CD4-positive, alpha-beta memory T cell (primary cell): Measurements from ENCODE around the gene LRIT1. TPM values are rescaled to one million over a fixed set of nuclear protein-coding genes. Genes with fewer than 3 reads are reported as not detected.
A peak's percentile ranks its signal among the peaks of the same experiment; 100 is the strongest.

Source experiments
- CTCF ChIA-PET: fragments of 350-600 bp; sonication (Branson Sonifier 250); formaldehyde crosslinking; loops from one replicate; lab custom pipeline; 2021; ENCODE audit warnings: inconsistent platforms; ENCODE audit not compliant: partially characterized antibody; lab: Charles Lee
- POLR2A ChIA-PET: fragments of 350-600 bp; sonication (Branson Sonifier 250); formaldehyde crosslinking; loops from one replicate; lab custom pipeline; 2021; ENCODE audit not compliant: partially characterized antibody; lab: Charles Lee
- DNase-seq, 5 donors: peaks; one replicate each; pipeline versions ENCODE4 v3.0.0 to v3.0.0-alpha.2; 2020 to 2022; ENCODE audit warnings: mixed read lengths in 1 of 5
- H3K27ac ChIP-seq: one replicate; pipeline ENCODE4 v1.7.0; 2013; ENCODE audit warnings: low read depth, low read length
- H3K27me3 ChIP-seq: 2 replicates; pipeline ENCODE4 v1.7.0; 2013; ENCODE audit warnings: mild to moderate bottlenecking, low read length, moderate library complexity; ENCODE audit not compliant: insufficient read depth
- H3K36me3 ChIP-seq: 2 replicates; pipeline ENCODE4 v1.7.0; 2013; ENCODE audit warnings: mild to moderate bottlenecking, low read length, moderate library complexity; ENCODE audit not compliant: insufficient read depth
- H3K4me1 ChIP-seq: 2 replicates; pipeline ENCODE4 v1.7.0; 2013; ENCODE audit warnings: mild to moderate bottlenecking, low read length, moderate library complexity; ENCODE audit not compliant: insufficient read depth
- H3K4me3 ChIP-seq, 2 donors: one replicate each; pipeline ENCODE4 v1.7.0; 2013; ENCODE audit warnings: low read length in 2 of 2, mild to moderate bottlenecking in 1 of 2
- H3K9me3 ChIP-seq, 2 donors: one replicate each; pipeline ENCODE4 v1.7.0; 2013; ENCODE audit warnings: low read length in 2 of 2, control low read depth in 1 of 2; ENCODE audit not compliant: control insufficient read depth in 1 of 2
- H3K27ac Mint-ChIP-seq, 7 donors: one replicate each; pipeline ENCODE4 v1.8.0; 2020 to 2021; ENCODE audit warnings: mixed read lengths in 7 of 7, mild to moderate bottlenecking in 6 of 7, inconsistent platforms in 3 of 7, moderate library complexity in 3 of 7
- H3K27me3 Mint-ChIP-seq, 2 donors: one replicate each; pipeline ENCODE4 v1.8.0; 2020 to 2021; ENCODE audit warnings: mixed read lengths in 2 of 2
- H3K36me3 Mint-ChIP-seq, 2 donors: one replicate each; pipeline ENCODE4 v1.8.0; 2020 to 2021; ENCODE audit warnings: mixed read lengths in 2 of 2, inconsistent platforms in 1 of 2, mild to moderate bottlenecking in 1 of 2
- H3K4me1 Mint-ChIP-seq, 4 donors: one replicate each; pipeline ENCODE4 v1.8.0; 2020 to 2021; ENCODE audit warnings: mixed read lengths in 4 of 4, mild to moderate bottlenecking in 1 of 4
- H3K4me3 Mint-ChIP-seq, 8 donors: one replicate each; pipeline ENCODE4 v1.8.0; 2020 to 2021; ENCODE audit warnings: mixed read lengths in 8 of 8, mild to moderate bottlenecking in 7 of 8, moderate library complexity in 6 of 8, inconsistent platforms in 3 of 8
- H3K9me3 Mint-ChIP-seq, 8 donors: one replicate each; pipeline ENCODE4 v1.8.0; 2020 to 2021; ENCODE audit warnings: mixed read lengths in 8 of 8, mild to moderate bottlenecking in 5 of 8, inconsistent platforms in 3 of 8, moderate library complexity in 1 of 8
- intact Hi-C: fragments of 100-400 bp; cut with micrococcal nuclease; formaldehyde crosslinking; loops from one replicate; pipeline ENCODE4 v1.15.1; 2023
- polyA plus RNA-seq, 2 donors: library from polyadenylated mRNA; unstranded; fragments of 300-500 nt; fragmentation: Illumina TruSeq; gene quantifications; one replicate each; pipeline ENCODE4 v1.2.3, GENCODE V29; 2021
- total RNA-seq, 2 experiments: library from RNA; stranded (reverse); gene quantifications; one replicate each; pipeline ENCODE4 v1.2.3, GENCODE V29; 2021

The LRIT1 gene
- total and polyA plus RNA-seq, 4 experiments from 2014 or later, result not detected

- no peaks in the 10 kb centered on the region for H3K36me3 Mint-ChIP-seq
- ChIA-PET POLR2A (no interaction called here), CTCF (interaction anchor here (11.3 kb wide), 1 partner anchor 267 kb away, joined by 326 read pairs; no protein-coding TSS in a partner anchor)
- no peak for DNase-seq
- no peak overlapping the region for H3K27ac Mint-ChIP-seq
- no peaks in the 10 kb centered on the region for H3K4me1 ChIP-seq
- intact Hi-C loops, result no loop called here
- H3K36me3 ChIP-seq, result no peaks in the 10 kb centered on the region
- H3K27me3 Mint-ChIP-seq, result peaks cover 0 to 2% of the 10 kb centered on the region in 2 donors
- H3K4me3 Mint-ChIP-seq, result peak overlapping the region in 1 of 8 donors; percentile 3
- no peaks in the 10 kb centered on the region for H3K9me3 Mint-ChIP-seq
- H3K27me3 ChIP-seq, result no peaks in the 10 kb centered on the region
- H3K9me3 ChIP-seq, result no peaks in the 10 kb centered on the region
- no peak overlapping the region for H3K4me3 ChIP-seq
- H3K27ac ChIP-seq, result no peak overlapping the region
- H3K4me1 Mint-ChIP-seq, result peaks cover 11 to 15% (median 14%) of the 10 kb centered on the region in 4 donors
Observed at GRCh38 chr10:84270708-84271107, 29.4 kb upstream of the LRIT1 start.

DNA sequence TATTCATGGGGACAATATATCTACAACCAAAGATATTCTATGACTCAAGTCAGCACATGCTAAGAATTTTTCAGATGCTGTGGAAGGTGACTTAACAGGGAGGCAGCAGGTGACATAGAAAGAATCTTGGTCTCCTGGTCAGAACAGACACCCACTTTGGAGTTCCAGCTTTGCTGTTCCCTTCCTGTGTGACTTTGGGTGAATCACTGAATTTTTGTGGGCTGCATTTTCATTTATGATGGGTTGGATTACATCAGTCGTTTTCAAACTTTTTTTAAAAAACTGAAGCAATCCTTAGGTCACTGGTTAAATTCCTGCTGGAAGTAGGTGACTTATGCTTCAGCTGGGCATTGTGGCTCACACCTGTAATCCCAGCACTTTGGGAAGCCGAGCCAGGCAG lies 28.4 kb upstream of the LRIT1 start:
- Histone ChIP-seq H3K27me3 (no peaks in the 10 kb centered on the region), H3K36me3 (no peaks in the 10 kb centered on the region), H3K4me3 (no peak overlapping the region), H3K9me3 (no peaks in the 10 kb centered on the region), H3K4me1 (no peaks in the 10 kb centered on the region), H3K27ac (no peak overlapping the region)
- no peak for DNase-seq
- no peaks in the 10 kb centered on the region for H3K9me3 Mint-ChIP-seq
- ChIA-PET POLR2A (no interaction called here), CTCF (interaction anchor here (0.9 to 11.3 kb wide), 4 partner anchors 16 to 268 kb away, joined by 3 to 326 read pairs (median 5); no protein-coding TSS in a partner anchor)
- no peaks in the 10 kb centered on the region for H3K36me3 Mint-ChIP-seq
- intact Hi-C loops, result no loop called here
- no peak overlapping the region for H3K27ac Mint-ChIP-seq
- peaks cover 11 to 15% (median 14%) of the 10 kb centered on the region in 4 donors for H3K4me1 Mint-ChIP-seq
- peaks cover 0 to 2% of the 10 kb centered on the region in 2 donors for H3K27me3 Mint-ChIP-seq
- no peak overlapping the region for H3K4me3 Mint-ChIP-seq

- Mint-ChIP-seq H3K4me1 (peaks cover 13 to 19% (median 15%) of the 10 kb centered on the region in 4 donors), H3K4me3 (no peak overlapping the region)
Observed at GRCh38 chr10:84269162-84269561, 27.8 kb upstream of the LRIT1 start.

DNA sequence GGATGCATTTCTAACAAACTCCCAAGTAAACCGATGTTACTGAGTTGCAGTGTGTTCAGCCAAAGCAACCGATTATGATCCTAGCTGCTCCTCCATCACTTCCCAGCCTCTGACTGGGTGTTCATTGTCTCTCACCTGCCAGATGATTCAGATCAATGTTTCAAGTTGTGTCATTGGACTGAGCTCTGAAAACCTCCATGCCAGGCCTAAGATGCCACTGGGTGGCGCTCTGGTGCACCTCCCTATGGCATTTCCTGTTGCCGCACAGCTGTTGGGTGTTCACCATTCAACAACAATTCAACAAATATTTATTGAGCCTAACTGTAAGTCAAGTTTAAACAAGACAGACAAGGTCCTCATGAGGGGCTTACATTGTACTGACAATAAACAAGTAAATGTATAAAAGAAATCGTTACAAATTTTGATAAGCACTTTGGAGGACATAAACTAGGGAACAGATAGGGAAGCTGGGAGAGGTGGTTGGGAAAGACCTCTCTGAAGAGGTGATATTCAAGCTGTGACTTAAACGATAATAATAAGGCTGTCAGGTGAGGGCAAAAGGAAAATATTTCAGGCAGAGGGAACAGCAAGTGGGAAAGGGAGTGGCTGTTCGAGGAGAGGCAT lies 26.3 kb upstream of the LRIT1 start:
- H3K36me3 Mint-ChIP-seq, result no peaks in the 10 kb centered on the region
- H3K27me3 Mint-ChIP-seq, result peaks cover 7 to 11% of the 10 kb centered on the region in 2 donors
- no peaks in the 10 kb centered on the region for H3K9me3 Mint-ChIP-seq
- no peak overlapping the region for H3K4me3 Mint-ChIP-seq
- H3K36me3 ChIP-seq, result no peaks in the 10 kb centered on the region
- H3K4me1 ChIP-seq, result no peaks in the 10 kb centered on the region
- no peak overlapping the region for H3K4me3 ChIP-seq
- ChIA-PET CTCF (interaction anchor here (0.7 to 11.3 kb wide), 19 partner anchors 9 to 296 kb away, joined by 3 to 326 read pairs (median 4); partner anchors contain the start of gene CCSER2), POLR2A (interaction anchor here (1.1 to 1.3 kb wide), 3 partner anchors 62 to 273 kb away, joined by 3 to 7 read pairs (median 4); no protein-coding TSS in a partner anchor)
- peaks cover 13 to 19% (median 15%) of the 10 kb centered on the region in 4 donors for H3K4me1 Mint-ChIP-seq
- no peak overlapping the region for H3K27ac Mint-ChIP-seq
- H3K9me3 ChIP-seq, result no peaks in the 10 kb centered on the region
- no peaks in the 10 kb centered on the region for H3K27me3 ChIP-seq
- intact Hi-C loops, result loop anchor here (1.0 kb wide), 1 partner anchor 85 kb away; no protein-coding TSS in a partner anchor
- DNase-seq, result peak; percentile 43 to 66 (median 54)
- H3K27ac ChIP-seq, result no peak overlapping the region

More at GRCh38 chr10:84269162-84269561, 27.8 kb upstream of the LRIT1 start:
- Histone ChIP-seq H3K27me3 (no peaks in the 10 kb centered on the region), H3K4me3 (no peak overlapping the region), H3K4me1 (no peaks in the 10 kb centered on the region), H3K9me3 (no peaks in the 10 kb centered on the region), H3K27ac (no peak overlapping the region), H3K36me3 (no peaks in the 10 kb centered on the region)
- Mint-ChIP-seq H3K27me3 (peaks cover 2 to 4% of the 10 kb centered on the region in 2 donors), H3K27ac (peak overlapping the region in 1 of 7 donors; percentile 1), H3K36me3 (no peaks in the 10 kb centered on the region), H3K9me3 (no peaks in the 10 kb centered on the region)
- intact Hi-C loops, result no loop called here
- DNase-seq, result no peak
- ChIA-PET POLR2A (no interaction called here), CTCF (interaction anchor here (0.9 to 11.3 kb wide), 4 partner anchors 17 to 269 kb away, joined by 3 to 326 read pairs (median 5); no protein-coding TSS in a partner anchor)

DNA sequence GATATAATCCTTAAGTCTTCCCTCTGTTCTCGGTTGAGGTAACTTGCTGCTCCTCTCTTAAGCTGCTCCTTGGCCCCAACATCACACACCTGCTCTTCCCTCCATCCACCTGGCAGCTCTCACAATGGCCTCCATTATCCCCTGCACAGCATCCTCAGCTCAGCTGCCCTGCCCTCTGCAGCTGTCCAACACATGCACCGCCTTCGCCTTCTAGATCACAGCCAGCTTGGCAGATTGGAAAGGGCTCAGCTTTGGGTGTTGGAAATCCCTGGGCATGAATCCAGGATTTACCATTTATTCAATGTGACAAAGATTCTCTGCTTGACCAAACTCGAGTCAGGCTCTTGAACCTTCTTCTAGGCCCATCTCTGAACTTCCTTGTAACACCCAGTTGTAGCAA lies 24.1 kb upstream of the LRIT1 start:
- no peaks in the 10 kb centered on the region for H3K36me3 Mint-ChIP-seq

DNA sequence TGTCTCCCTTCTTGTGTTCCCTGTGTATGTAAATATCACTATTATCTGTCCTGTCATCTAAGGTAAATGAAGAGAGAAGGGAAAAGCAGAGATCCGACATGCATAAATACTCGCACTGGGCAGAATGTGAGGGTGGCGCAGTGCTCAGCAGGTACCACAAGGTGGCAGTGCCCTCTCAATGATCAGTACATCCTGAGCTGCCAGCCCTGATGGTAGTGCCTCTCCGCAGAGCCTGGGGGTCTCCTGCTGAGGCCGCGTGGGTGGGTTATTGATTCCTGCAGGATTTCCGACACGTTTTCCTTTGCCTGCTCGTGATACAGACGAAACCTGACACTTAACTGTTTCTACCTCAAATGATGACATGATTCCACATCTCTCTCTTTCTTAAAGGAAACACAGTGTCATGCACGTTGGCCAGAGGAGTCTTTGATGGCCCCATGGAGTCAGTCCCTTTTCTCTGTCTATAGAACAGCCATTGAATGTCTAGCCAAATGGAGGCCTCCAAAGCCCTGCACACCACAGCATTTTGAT lies 23.3 kb upstream of the LRIT1 start:
- Mint-ChIP-seq H3K9me3 (no peaks in the 10 kb centered on the region), H3K27me3 (peaks cover 10 to 27% of the 10 kb centered on the region in 2 donors), H3K27ac (no peak overlapping the region), H3K4me3 (no peak overlapping the region), H3K36me3 (no peaks in the 10 kb centered on the region), H3K4me1 (peaks cover 8 to 15% (median 10%) of the 10 kb centered on the region in 4 donors)
- ChIA-PET POLR2A (interaction anchor here (0.6 to 0.9 kb wide), 2 partner anchors 273 to 276 kb away, joined by 3 to 4 read pairs; no protein-coding TSS in a partner anchor), CTCF (interaction anchor here (0.6 to 11.3 kb wide), 22 partner anchors 8 to 286 kb away, joined by 3 to 326 read pairs (median 4); partner anchors contain the start of gene RGR)
- H3K27me3 ChIP-seq, result no peaks in the 10 kb centered on the region
- no peaks in the 10 kb centered on the region for H3K36me3 ChIP-seq
- no peaks in the 10 kb centered on the region for H3K9me3 ChIP-seq
- H3K27ac ChIP-seq, result no peak overlapping the region
- H3K4me3 ChIP-seq, result no peak overlapping the region
- DNase-seq, result peak; percentile 57 to 68 (median 58)
- no peaks in the 10 kb centered on the region for H3K4me1 ChIP-seq
- intact Hi-C loops, result loop anchor here (1.0 to 5.0 kb wide), 4 partner anchors 70 to 273 kb away; no protein-coding TSS in a partner anchor

More for the DNA sequence above, 24.1 kb upstream of the LRIT1 start:
- POLR2A ChIA-PET, result no interaction called here
- H3K27ac Mint-ChIP-seq, result no peak overlapping the region
- H3K9me3 Mint-ChIP-seq, result no peaks in the 10 kb centered on the region
- Histone ChIP-seq H3K4me3 (no peak overlapping the region), H3K27me3 (no peaks in the 10 kb centered on the region), H3K27ac (no peak overlapping the region), H3K4me1 (no peaks in the 10 kb centered on the region), H3K36me3 (no peaks in the 10 kb centered on the region), H3K9me3 (no peaks in the 10 kb centered on the region)
- no peak overlapping the region for H3K4me3 Mint-ChIP-seq
- DNase-seq, result no peak
- CTCF ChIA-PET, result interaction anchor here (0.9 to 11.3 kb wide), 10 partner anchors 9 to 273 kb away, joined by 3 to 326 read pairs (median 6); partner anchors contain the start of gene RGR
- peaks cover 7 to 23% of the 10 kb centered on the region in 2 donors for H3K27me3 Mint-ChIP-seq
- intact Hi-C loops, result loop anchor here (2.0 kb wide), 1 partner anchor 69 kb away; no protein-coding TSS in a partner anchor
- H3K4me1 Mint-ChIP-seq, result peaks cover 8 to 15% (median 10%) of the 10 kb centered on the region in 4 donors

- ChIA-PET POLR2A (no interaction called here), CTCF (interaction anchor here (0.7 to 11.3 kb wide), 15 partner anchors 9 to 274 kb away, joined by 3 to 326 read pairs (median 4); no protein-coding TSS in a partner anchor)
- H3K9me3 ChIP-seq, result no peaks in the 10 kb centered on the region
- Mint-ChIP-seq H3K27me3 (peaks cover 10 to 27% of the 10 kb centered on the region in 2 donors), H3K27ac (no peak overlapping the region), H3K4me3 (no peak overlapping the region), H3K4me1 (peaks cover 8 to 15% (median 10%) of the 10 kb centered on the region in 4 donors), H3K36me3 (no peaks in the 10 kb centered on the region), H3K9me3 (peaks cover 0 to 2% (median 0%) of the 10 kb centered on the region in 8 donors)
- no peak overlapping the region for H3K27ac ChIP-seq
- DNase-seq, result no peak
- intact Hi-C loops, result loop anchor here (1.0 to 5.0 kb wide), 4 partner anchors 71 to 274 kb away; no protein-coding TSS in a partner anchor
- H3K4me1 ChIP-seq, result no peaks in the 10 kb centered on the region
- H3K36me3 ChIP-seq, result no peaks in the 10 kb centered on the region
- H3K4me3 ChIP-seq, result no peak overlapping the region
- no peaks in the 10 kb centered on the region for H3K27me3 ChIP-seq
Observed at GRCh38 chr10:84263716-84264115, 22.4 kb upstream of the LRIT1 start.
